Measurements from ENCODE around the gene KCND2. TPM values are rescaled to one million over a fixed set of nuclear protein-coding genes. Genes with fewer than 3 reads are reported as not detected.
"Not testable (repeated sequence)": the region's sequence is repeated elsewhere in the genome, so short reads cannot be mapped to it uniquely, and the experiment has no call there.

Gene KCND2
- total RNA-seq, 1 donor from 2014 or later = not detected

GRCh38 chr7:120781924-120782323 is 508.9 kb downstream of the KCND2 start:
- H3K9me3 Mint-ChIP-seq; H3K36me3 Mint-ChIP-seq (ENCODE audit: low read depth); intact Hi-C loops (cut with micrococcal nuclease); H3K4me3 Mint-ChIP-seq; H3K4me1 Mint-ChIP-seq; H3K27me3 Mint-ChIP-seq; H3K27ac Mint-ChIP-seq: not testable (repeated sequence)
- DNase-seq = peak; percentile 44

- Mint-ChIP-seq H3K4me1 (no peaks in the 10 kb centered on the region), H3K27me3 (peaks cover 8% of the 10 kb centered on the region), H3K4me3 (no peak overlapping the region), H3K9me3 (no peaks in the 10 kb centered on the region), H3K27ac (no peak overlapping the region), H3K36me3 (ENCODE audit: low read depth) (no peaks in the 10 kb centered on the region)
- intact Hi-C loops (cut with micrococcal nuclease) = no loop called here
- peak; percentile 39 for DNase-seq
These were observed 510.3 kb downstream of the KCND2 start for GRCh38 chr7:120783273-120783672.

GRCh38 chr7:120783721-120784120 is 510.7 kb downstream of the KCND2 start:
- intact Hi-C loops (cut with micrococcal nuclease) = no loop called here
- Mint-ChIP-seq H3K27me3 (peaks cover 8% of the 10 kb centered on the region), H3K9me3 (no peaks in the 10 kb centered on the region), H3K4me1 (no peaks in the 10 kb centered on the region), H3K4me3 (no peak overlapping the region), H3K27ac (no peak overlapping the region), H3K36me3 (ENCODE audit: low read depth) (no peaks in the 10 kb centered on the region)
- DNase-seq = peak; percentile 27

- DNase-seq = peak; percentile 16
- Mint-ChIP-seq H3K4me1 (no peaks in the 10 kb centered on the region), H3K9me3 (no peaks in the 10 kb centered on the region), H3K27ac (no peak overlapping the region), H3K27me3 (peaks cover 8% of the 10 kb centered on the region), H3K36me3 (ENCODE audit: low read depth) (no peaks in the 10 kb centered on the region), H3K4me3 (no peak overlapping the region)
- intact Hi-C loops (cut with micrococcal nuclease) = no loop called here
These were observed 512.1 kb downstream of the KCND2 start for GRCh38 chr7:120785095-120785494.

DNA sequence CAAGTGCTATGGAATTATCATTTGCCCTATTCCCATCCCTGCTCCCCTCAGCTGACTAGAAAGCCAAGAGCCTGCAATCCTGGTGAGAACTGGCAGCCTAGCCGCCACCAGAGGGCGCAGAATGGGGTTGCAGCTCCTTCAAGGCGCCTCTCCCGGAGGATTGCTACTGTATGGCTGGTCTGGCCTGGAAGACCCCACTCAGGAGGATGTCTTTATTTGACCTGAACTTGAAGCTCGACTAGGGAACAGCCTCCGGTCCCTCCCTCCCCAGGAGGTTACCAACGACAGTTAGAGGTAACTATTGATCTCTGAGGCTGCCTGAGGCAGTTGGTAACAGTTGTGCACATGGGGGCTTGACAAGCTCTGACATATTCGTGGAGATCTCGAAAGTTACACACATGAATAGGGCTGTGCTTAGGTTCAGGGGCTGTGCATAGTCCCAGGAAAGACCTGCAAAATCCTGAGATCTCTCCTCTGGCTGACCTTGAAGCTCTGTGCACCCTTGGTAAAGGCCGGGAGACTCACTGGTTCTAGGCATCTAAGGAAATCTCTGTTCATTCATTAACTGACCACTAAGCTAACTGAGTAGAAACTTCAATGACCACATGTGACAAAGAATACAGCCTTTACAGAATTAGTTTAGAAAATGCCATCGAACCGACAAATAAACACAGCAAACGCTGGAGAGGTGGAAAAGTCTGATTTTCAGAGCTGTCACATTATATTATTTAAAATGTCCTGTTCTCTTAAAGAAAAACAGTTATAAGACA is 519.3 kb downstream of the KCND2 start:
- Mint-ChIP-seq H3K27ac (no peak overlapping the region), H3K4me3 (no peak overlapping the region), H3K27me3 (peaks cover 6% of the 10 kb centered on the region), H3K36me3 (ENCODE audit: low read depth) (no peaks in the 10 kb centered on the region), H3K9me3 (no peaks in the 10 kb centered on the region), H3K4me1 (no peaks in the 10 kb centered on the region)
- peak; percentile 85 for DNase-seq
- intact Hi-C loops (cut with micrococcal nuclease) = loop anchor here (2.0 to 5.0 kb wide), 2 partner anchors 149 to 290 kb away; no protein-coding TSS in a partner anchor

DNA sequence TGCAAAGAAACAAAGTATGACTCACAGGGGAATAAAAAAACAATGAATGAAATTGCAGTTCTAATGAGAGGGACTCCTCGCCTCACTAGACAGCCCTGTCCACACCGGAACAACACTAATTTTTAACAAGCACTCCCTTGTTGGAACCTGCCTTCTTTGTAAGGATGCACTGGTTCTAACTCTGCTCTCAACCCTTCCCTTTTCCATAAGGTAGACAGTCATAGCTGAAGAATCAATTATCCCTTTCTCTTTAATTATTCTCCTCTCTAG is 519.8 kb downstream of the KCND2 start:
- Mint-ChIP-seq H3K4me1 (no peaks in the 10 kb centered on the region), H3K27ac (no peak overlapping the region), H3K4me3 (no peak overlapping the region), H3K36me3 (ENCODE audit: low read depth) (no peaks in the 10 kb centered on the region), H3K9me3 (no peaks in the 10 kb centered on the region), H3K27me3 (peaks cover 6% of the 10 kb centered on the region)
- intact Hi-C loops (cut with micrococcal nuclease) = loop anchor here (2.0 to 5.0 kb wide), 2 partner anchors 148 to 290 kb away; no protein-coding TSS in a partner anchor
- no peak for DNase-seq

GRCh38 chr7:120793213-120793936 is 520.4 kb downstream of the KCND2 start:
- H3K27me3 Mint-ChIP-seq = peaks cover 6% of the 10 kb centered on the region
- H3K36me3 Mint-ChIP-seq (ENCODE audit: low read depth) = no peaks in the 10 kb centered on the region
- intact Hi-C loops (cut with micrococcal nuclease) = loop anchor here (2.0 to 5.0 kb wide), 2 partner anchors 147 to 289 kb away; no protein-coding TSS in a partner anchor
- H3K9me3 Mint-ChIP-seq = no peaks in the 10 kb centered on the region
- no peaks in the 10 kb centered on the region for H3K4me1 Mint-ChIP-seq
- H3K27ac Mint-ChIP-seq = no peak overlapping the region
- no peak overlapping the region for H3K4me3 Mint-ChIP-seq
- no peak for DNase-seq

DNA sequence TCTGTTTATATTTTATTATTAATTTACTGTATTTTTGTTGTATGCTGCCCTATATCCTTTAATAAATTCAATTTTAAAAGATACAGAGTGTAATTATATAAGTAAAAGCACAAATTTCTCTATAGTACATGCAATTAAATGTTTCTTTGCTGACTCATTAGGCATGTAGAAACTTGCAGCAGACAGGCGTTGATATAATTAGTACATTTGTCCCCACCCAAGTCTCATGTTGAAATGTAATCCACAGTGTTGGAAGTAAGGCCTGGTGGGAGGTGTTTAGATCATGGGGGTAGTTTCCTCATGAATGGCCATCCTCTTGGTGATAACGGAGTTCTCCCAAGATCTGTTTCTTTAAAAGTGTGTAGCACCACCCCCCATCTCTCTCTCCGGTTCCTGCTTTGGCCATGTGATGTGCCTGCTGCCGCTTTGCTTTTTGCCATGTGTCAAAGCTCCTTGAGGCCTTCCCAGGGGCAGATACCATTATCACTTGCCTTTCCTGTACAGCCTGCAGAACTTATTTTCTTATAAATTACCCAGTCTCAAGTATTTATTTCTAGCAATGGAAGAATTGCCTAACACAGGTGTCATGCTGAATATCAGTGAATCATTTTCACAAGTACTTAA is 521.2 kb downstream of the KCND2 start:
- intact Hi-C loops (cut with micrococcal nuclease) = loop anchor here (5.0 kb wide), 1 partner anchor 288 kb away; no protein-coding TSS in a partner anchor
- Mint-ChIP-seq H3K27ac (no peak overlapping the region), H3K27me3 (peaks cover 6% of the 10 kb centered on the region), H3K4me1 (no peaks in the 10 kb centered on the region), H3K36me3 (ENCODE audit: low read depth) (no peaks in the 10 kb centered on the region), H3K9me3 (no peaks in the 10 kb centered on the region), H3K4me3 (no peak overlapping the region)
- no peak for DNase-seq

GRCh38 chr7:120797026-120797645 is 524.2 kb downstream of the KCND2 start:
- Mint-ChIP-seq H3K4me1 (no peaks in the 10 kb centered on the region), H3K27ac (no peak overlapping the region), H3K27me3 (peaks cover 3% of the 10 kb centered on the region), H3K4me3 (no peak overlapping the region), H3K36me3 (ENCODE audit: low read depth) (no peaks in the 10 kb centered on the region), H3K9me3 (no peaks in the 10 kb centered on the region)
- intact Hi-C loops (cut with micrococcal nuclease) = no loop called here
- DNase-seq = no peak

DNA sequence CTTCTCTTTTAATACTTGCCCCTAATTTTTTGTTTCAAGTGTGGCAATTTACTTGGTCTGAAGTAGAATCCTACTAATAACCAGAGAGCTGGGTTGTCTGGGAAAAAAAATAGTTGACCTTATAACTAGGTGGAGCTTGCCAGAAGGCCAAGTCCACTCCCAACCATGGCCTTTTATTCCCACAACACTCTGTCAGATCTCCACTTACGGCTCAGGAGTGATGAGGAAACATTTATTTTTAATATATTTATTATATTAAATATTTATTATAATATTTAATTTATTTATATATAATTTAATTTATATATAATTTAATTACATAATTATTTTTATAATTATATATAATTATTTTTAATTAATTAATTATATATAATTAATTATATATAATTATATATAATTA is 526.2 kb downstream of the KCND2 start:
- Mint-ChIP-seq H3K27me3 (peaks cover 3% of the 10 kb centered on the region), H3K4me1 (no peaks in the 10 kb centered on the region), H3K9me3 (no peaks in the 10 kb centered on the region), H3K27ac (no peak overlapping the region), H3K36me3 (ENCODE audit: low read depth) (no peaks in the 10 kb centered on the region), H3K4me3 (no peak overlapping the region)
- peak; percentile 17 for DNase-seq
- intact Hi-C loops (cut with micrococcal nuclease) = no loop called here

All from activated CD4-positive, alpha-beta T cell treated with anti-CD3 and anti-CD28 coated beads, Interleukin-2, amount 10 ng/mL, durations not matched to agents 24 days and 14 days (primary cell).